OCI-LY1 (cell line): ENCODE measurements around the gene CD164L2.

Source experiments
- H2AFZ ChIP-seq: fragments of 200-600 bp; sonication (generic), shearing (Covaris generic); 2 replicates; pipeline ENCODE4 v1.6.0; 2014; ENCODE audit warnings: antibody characterized with exemption, mild to moderate bottlenecking, low read length
- H3F3A ChIP-seq: fragments of 200-600 bp; sonication (generic), shearing (Covaris generic); 2 replicates; pipeline ENCODE4 v1.6.0; 2014; ENCODE audit warnings: mild to moderate bottlenecking, antibody characterized with exemption, low read length, moderate library complexity; ENCODE audit not compliant: insufficient read depth
- H3K27ac ChIP-seq: fragments of 200-600 bp; sonication (generic); 2 replicates; pipeline ENCODE4 v1.5.1; 2014; ENCODE audit warnings: low read length, mixed run types, mild to moderate bottlenecking, low read depth; ENCODE audit not compliant: poor library complexity, severe bottlenecking
- H3K27me3 ChIP-seq: fragments of 200-600 bp; sonication (generic); 2 replicates; pipeline ENCODE4 v1.6.0; 2014; ENCODE audit warnings: antibody characterized with exemption, mild to moderate bottlenecking, low read length, moderate library complexity; ENCODE audit not compliant: insufficient read depth
- H3K36me3 ChIP-seq: fragments of 200-600 bp; sonication (generic); 2 replicates; pipeline ENCODE4 v1.6.1; 2014; ENCODE audit warnings: mild to moderate bottlenecking, antibody characterized with exemption, low read length, moderate library complexity, mixed read lengths; ENCODE audit not compliant: insufficient read depth
- H3K4me1 ChIP-seq: fragments of 200-600 bp; sonication (generic); 2 replicates; pipeline ENCODE4 v1.5.1; 2014; ENCODE audit warnings: mild to moderate bottlenecking, low read length, moderate library complexity; ENCODE audit not compliant: insufficient read depth, severe bottlenecking
- H3K4me2 ChIP-seq: fragments of 200-600 bp; sonication (generic), shearing (Covaris generic); 2 replicates; pipeline ENCODE4 v1.6.1; 2014; ENCODE audit warnings: low read length
- H3K4me3 ChIP-seq: fragments of 200-600 bp; sonication (generic); 2 replicates; pipeline ENCODE4 v1.5.1; 2014; ENCODE audit warnings: low read length, low read depth, mild to moderate bottlenecking, mixed read lengths; ENCODE audit not compliant: poor library complexity, severe bottlenecking
- H3K79me2 ChIP-seq: fragments of 200-600 bp; shearing (Covaris generic); 2 replicates; pipeline ENCODE4 v1.6.1; 2016; ENCODE audit warnings: mixed run types, low read length, mixed read lengths; ENCODE audit not compliant: insufficient read depth
- H3K9ac ChIP-seq: fragments of 200-600 bp; sonication (generic), shearing (Covaris generic); 2 replicates; pipeline ENCODE4 v1.6.1; 2014; ENCODE audit warnings: mild to moderate bottlenecking, low read length, mixed read lengths
- H3K9me2 ChIP-seq: fragments of 200-600 bp; sonication (generic), shearing (Covaris generic); 2 replicates; pipeline ENCODE4 v1.6.1; 2014; ENCODE audit warnings: low read depth, mild to moderate bottlenecking, low read length, mixed read lengths
- H3K9me3 ChIP-seq: fragments of 200-600 bp; shearing (Covaris generic); 2 replicates; pipeline ENCODE4 v1.6.1; 2014; ENCODE audit warnings: low read length, mixed read lengths
- H4K20me1 ChIP-seq: fragments of 200-600 bp; sonication (generic), shearing (Covaris generic); 2 replicates; pipeline ENCODE4 v1.6.0; 2016; ENCODE audit warnings: mild to moderate bottlenecking, low read length; ENCODE audit not compliant: insufficient read depth
- CTCF ChIP-seq: fragments of 200-600 bp; sonication (generic), shearing (Covaris generic); IDR thresholded peaks from 2 replicates; pipeline ENCODE4 v1.5.1; 2017; ENCODE audit warnings: mild to moderate bottlenecking, antibody characterized with exemption, low read length, moderate library complexity, mixed read lengths
- EZH2 ChIP-seq: fragments of 200-600 bp; sonication (generic), shearing (Covaris generic); IDR thresholded peaks from 2 replicates; pipeline ENCODE4 v1.8.0; 2017; ENCODE audit warnings: borderline replicate concordance, mixed run types, mild to moderate bottlenecking, antibody characterized with exemption, low read length, moderate library complexity, mixed read lengths

CD164L2 gene

GRCh38 chr1:27365372-27366112, 17.6 kb downstream of the CD164L2 start:
- Histone ChIP-seq H3K4me2 (peak overlapping the region; percentile 91), H3K36me3 (no peaks in the 10 kb centered on the region), H3K9ac (peak overlapping the region; percentile 57), H3K9me3 (no peaks in the 10 kb centered on the region), H4K20me1 (no peaks in the 10 kb centered on the region), H3K79me2 (no peaks in the 10 kb centered on the region), H3K4me3 (peak overlapping the region; percentile 69), H3K4me1 (peaks cover 33% of the 10 kb centered on the region), H3K9me2 (no peaks in the 10 kb centered on the region), H3K27ac (peak overlapping the region; percentile 87), H2AFZ (no peak overlapping the region), H3K27me3 (no peaks in the 10 kb centered on the region), H3F3A (no peaks in the 10 kb centered on the region)
- TF ChIP-seq CTCF (no peak), EZH2 (no peak)

GRCh38 chr1:27364696-27365371, 18.3 kb downstream of the CD164L2 start:
- no peaks in the 10 kb centered on the region for H3K9me3 ChIP-seq
- H3K79me2 ChIP-seq: no peaks in the 10 kb centered on the region
- no peak overlapping the region for H2AFZ ChIP-seq
- peak overlapping the region; percentile 91 for H3K4me2 ChIP-seq
- peaks cover 37% of the 10 kb centered on the region for H3K4me1 ChIP-seq
- H3K36me3 ChIP-seq: no peaks in the 10 kb centered on the region
- H3K27ac ChIP-seq: peak overlapping the region; percentile 87
- H3K9me2 ChIP-seq: no peaks in the 10 kb centered on the region
- peak overlapping the region; percentile 69 for H3K4me3 ChIP-seq
- TF ChIP-seq EZH2: no peak
- no peak for TF ChIP-seq CTCF
- no peaks in the 10 kb centered on the region for H4K20me1 ChIP-seq
- H3K9ac ChIP-seq: peak overlapping the region; percentile 49; the same call in 1 of the 2 replicates
- H3K27me3 ChIP-seq: no peaks in the 10 kb centered on the region
- H3F3A ChIP-seq: no peaks in the 10 kb centered on the region

- peaks cover 39% of the 10 kb centered on the region for H3K4me1 ChIP-seq
- H3K79me2 ChIP-seq: no peaks in the 10 kb centered on the region
- peak overlapping the region; percentile 49; the same call in 1 of the 2 replicates for H3K9ac ChIP-seq
- peak overlapping the region; percentile 69 for H3K4me3 ChIP-seq
- no peak for TF ChIP-seq EZH2
- TF ChIP-seq CTCF: no peak
- no peaks in the 10 kb centered on the region for H3K36me3 ChIP-seq
- H4K20me1 ChIP-seq: no peaks in the 10 kb centered on the region
- H3K4me2 ChIP-seq: peak overlapping the region; percentile 91; the same call in 1 of the 2 replicates
- no peaks in the 10 kb centered on the region for H3K9me3 ChIP-seq
- no peak overlapping the region for H2AFZ ChIP-seq
- H3K27ac ChIP-seq: peak overlapping the region; percentile 87
- no peaks in the 10 kb centered on the region for H3K27me3 ChIP-seq
- H3K9me2 ChIP-seq: no peaks in the 10 kb centered on the region
- no peaks in the 10 kb centered on the region for H3F3A ChIP-seq
These were observed 19.1 kb downstream of the CD164L2 start for GRCh38 chr1:27363766-27364695.
